ELR (cell line): ENCODE results near the gene THNSL1.
A peak's percentile ranks its signal among the peaks of the same experiment; 100 is the strongest.

Source experiments
- DNase-seq: peaks from one replicate; pipeline ENCODE4 v3.0.0-alpha.2; 2015; ENCODE audit warnings: low read depth

The THNSL1 gene

GRCh38 chr10:25057886-25058285, 41.5 kb downstream of the THNSL1 start:
- no peak for DNase-seq

DNA sequence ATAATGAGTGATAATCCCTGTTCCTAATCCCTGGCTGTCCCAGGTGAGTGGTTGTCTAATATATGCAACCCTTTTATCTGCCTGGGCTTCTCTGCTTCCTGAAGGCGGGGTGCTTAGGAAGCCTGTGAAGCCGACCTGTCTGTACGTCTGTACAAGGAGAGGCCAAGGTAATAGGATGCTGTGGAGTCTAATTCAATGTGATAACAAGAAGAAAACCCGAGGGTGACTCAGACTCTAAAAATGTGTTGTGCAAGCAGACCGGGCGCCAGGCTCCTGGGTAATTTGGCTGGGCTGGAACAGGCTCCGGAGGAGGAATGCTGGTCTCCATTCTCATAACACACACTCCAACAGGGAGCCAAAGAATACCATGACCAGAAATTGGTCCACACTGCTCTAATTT, 43.6 kb downstream of the THNSL1 start:
- peak; percentile 90 for DNase-seq

GRCh38 chr10:25061125-25061524, 44.7 kb downstream of the THNSL1 start:
- DNase-seq = no peak

DNA sequence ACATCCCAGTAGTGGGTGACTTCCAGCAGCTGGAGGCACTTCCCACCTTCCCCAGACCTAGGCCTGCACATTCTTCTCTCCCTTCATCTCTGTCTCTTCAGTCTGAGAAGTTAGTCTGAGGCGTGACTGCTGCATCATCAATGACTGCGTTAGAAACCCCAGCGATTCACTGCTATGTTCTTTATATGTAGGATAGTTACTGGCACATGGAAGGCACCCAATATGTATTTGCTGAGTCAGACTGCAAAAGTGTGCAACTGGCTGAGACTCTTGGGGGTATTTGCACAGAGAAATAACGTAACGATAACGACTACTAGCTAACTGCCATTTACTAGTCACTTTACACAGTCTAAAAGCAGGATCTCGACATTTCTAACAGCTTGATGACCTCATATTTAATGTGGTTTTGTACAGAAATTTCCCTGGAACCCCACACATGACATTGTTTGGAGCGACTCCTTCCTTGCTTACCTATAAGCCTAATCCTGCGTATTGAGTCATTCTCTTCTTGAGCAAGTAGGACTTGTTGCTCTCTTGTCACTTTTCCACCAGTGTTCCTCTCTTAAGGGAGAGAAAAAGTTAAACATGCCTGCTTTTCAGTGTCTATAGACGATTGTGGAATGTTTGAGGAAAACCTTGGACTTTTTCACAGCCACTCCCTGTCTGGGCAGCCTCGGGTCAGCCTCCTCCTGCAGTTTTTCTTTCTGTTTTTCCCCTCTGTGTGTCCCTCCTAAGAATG, 45.5 kb downstream of the THNSL1 start:
- DNase-seq = peak; percentile 60

- DNase-seq = no peak
Measured at GRCh38 chr10:25063157-25063556, 46.7 kb downstream of the THNSL1 start.

- no peak for DNase-seq
Measured at GRCh38 chr10:25063644-25064043, 47.2 kb downstream of the THNSL1 start.

GRCh38 chr10:25064401-25064800, 48.0 kb downstream of the THNSL1 start:
- no peak for DNase-seq

DNA sequence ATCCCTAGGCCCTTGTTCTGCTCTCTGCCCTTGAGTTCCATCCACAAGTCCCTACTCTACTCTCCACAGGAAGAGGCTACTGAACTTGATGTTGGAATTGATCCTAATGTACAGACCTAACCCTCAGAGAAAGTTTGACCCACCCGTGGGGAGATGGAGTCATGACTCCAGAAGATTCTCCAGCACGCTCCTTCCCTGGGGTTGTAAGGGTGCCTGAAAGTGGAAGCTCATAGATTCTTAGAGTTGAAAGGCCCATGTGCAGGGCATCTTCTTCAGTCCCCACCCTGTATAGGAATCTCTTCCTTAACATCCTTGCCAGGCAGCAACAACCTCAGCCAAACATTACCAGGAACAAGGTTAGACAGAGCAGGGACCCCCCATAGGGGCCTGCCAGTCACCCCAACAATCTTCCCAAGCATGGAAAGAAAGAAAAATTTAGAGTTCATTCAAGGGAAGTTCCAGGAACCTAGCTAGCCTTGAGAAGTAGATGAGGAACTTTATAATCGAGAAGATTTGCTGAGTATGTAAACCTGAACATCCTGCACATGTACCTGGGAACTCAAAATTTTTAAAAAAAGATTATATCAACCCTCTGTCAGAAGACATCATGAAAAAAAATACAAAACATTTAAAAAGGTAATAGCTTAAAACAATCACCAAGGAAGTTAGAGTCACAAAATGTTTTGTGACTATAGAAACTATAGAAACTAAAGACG, 49.5 kb downstream of the THNSL1 start:
- DNase-seq = no peak

DNA sequence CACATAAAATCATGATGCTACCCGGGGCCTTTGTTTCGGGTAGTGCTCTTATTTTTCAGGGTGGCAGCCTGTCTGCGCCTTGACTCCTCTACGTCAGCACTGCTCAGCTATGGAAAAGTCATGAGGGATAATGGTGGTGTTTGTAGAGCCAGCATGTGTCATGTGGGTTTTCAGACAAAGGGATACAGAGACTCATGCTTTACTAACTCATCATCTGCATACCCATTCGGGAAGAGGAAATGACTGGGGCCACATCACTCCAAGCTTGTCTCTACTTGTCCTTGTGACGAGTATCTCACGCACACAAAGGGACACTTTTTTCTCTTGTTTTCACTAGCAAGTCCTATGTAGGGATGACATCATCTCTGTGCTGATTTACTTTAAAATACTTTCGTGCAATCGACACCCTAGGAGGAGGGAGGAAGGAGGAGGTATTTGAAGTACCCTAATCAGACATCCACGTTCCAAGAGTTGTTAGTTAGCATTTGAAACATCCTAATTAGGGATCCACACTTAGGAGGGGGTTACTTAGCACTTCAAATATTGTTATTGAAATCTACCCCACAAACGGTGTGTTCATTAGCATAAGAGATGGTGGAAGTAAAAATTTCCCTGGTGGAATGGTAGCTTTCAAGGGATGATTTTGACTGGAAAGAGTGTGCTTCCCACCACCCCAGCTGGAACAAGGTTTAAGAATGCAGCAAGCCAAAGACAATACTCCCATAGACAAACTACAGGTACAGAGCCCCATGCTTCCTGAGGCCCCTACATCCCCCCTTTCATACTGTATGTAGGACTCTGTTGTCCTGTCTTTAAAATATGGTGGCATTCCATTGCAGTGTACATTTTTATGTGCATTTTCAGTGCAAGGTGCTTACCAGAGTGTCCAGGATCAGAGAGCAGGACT, 52.0 kb downstream of the THNSL1 start:
- DNase-seq = peak; percentile 94

DNA sequence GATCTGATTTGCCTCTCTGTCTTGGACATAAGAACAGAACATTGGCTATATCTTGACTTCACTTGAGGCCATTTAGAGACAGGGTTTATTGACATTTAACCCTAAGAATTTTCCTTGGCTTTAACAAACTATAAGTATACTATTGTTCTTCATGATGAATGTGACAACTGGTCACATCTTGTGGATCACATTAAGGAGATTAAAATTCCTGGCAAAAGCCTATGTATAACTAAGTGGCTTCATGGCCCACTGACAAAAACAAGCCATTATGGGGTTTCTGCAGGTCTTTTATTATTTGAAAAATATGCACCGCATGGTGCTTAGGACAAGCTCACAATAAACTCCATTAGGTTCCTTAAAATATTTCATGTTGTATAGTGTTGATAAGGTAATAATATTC, 54.8 kb downstream of the THNSL1 start:
- DNase-seq = no peak

DNA sequence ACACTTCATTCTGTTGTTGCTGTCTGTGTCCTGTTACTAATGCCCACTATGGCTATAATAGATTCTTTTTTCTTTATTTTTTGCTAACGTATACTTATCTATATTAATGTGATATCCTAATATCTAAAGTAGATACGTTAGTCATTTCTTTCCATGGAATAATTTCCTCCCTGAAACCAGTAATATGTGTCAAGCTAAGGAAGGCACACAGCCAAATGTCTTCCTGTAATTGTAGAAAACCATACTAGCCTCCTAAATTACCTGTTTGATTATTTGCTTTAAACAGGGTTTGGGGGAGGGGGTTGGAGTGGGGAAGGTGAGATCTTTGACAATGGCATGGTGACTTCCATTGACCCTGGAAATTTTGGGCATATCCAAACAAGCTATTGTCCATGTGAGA, 56.4 kb downstream of the THNSL1 start:
- no peak for DNase-seq

- DNase-seq = no peak
Measured at GRCh38 chr10:25075825-25076224, 59.4 kb downstream of the THNSL1 start.
